K562 (cell line): ENCODE results near the gene RHBDD1. TPM values are rescaled to one million over a fixed set of nuclear protein-coding genes. Genes with fewer than 3 reads are reported as not detected.

Experiments
- ARID2 ChIP-seq: fragments of 450-650 bp; IDR thresholded peaks from 2 replicates; pipeline ENCODE4 v1.6.1; 2017; ENCODE audit warnings: antibody characterized with exemption, mild to moderate bottlenecking
- COPS2 ChIP-seq: fragments of 450-650 bp; conservative IDR thresholded peaks from 2 replicates; pipeline ENCODE4 v1.6.1; 2016; ENCODE audit warnings: mild to moderate bottlenecking, moderate library complexity
- DDX20 ChIP-seq: fragments of 450-650 bp; IDR thresholded peaks from 2 replicates; pipeline ENCODE4 v1.6.1; 2016; ENCODE audit warnings: missing genetic modification characterization, low read depth, mild to moderate bottlenecking, missing compliant biosample characterization, moderate library complexity
- ELF1 ChIP-seq: fragments of 200-800 bp; sonication (Bioruptor generic); IDR thresholded peaks from 2 replicates; pipeline ENCODE4 v1.6.1; 2016; ENCODE audit warnings: missing genetic modification characterization, missing compliant biosample characterization
- ESRRA ChIP-seq: fragments of 450-650 bp; IDR thresholded peaks from 2 replicates; pipeline ENCODE4 v1.6.1; 2014; ENCODE audit warnings: low read depth, mild to moderate bottlenecking, moderate library complexity, borderline replicate concordance
- FOSL1 ChIP-seq: fragments of 200-800 bp; sonication (Bioruptor generic); conservative IDR thresholded peaks from 2 replicates; pipeline ENCODE4 v1.6.1; 2016; ENCODE audit warnings: missing genetic modification characterization, missing compliant biosample characterization
- GATAD2A ChIP-seq: fragments of 450-650 bp; IDR thresholded peaks from 2 replicates; pipeline ENCODE4 v1.6.1; 2017
- GTF2E2 ChIP-seq: fragments of 200-800 bp; sonication (Bioruptor generic); IDR thresholded peaks from 2 replicates; pipeline ENCODE4 v1.6.1; 2016; ENCODE audit warnings: missing genetic modification characterization, missing compliant biosample characterization
- HNRNPK ChIP-seq: fragments of 200-400 bp; formaldehyde crosslinking; IDR thresholded peaks from one replicate; pipeline ENCODE4 v1.6.1; 2018; ENCODE audit warnings: mild to moderate bottlenecking, low read depth, low read length; ENCODE audit not compliant: poor library complexity, severe bottlenecking
- KDM1A ChIP-seq, 2 experiments: fragments of 450-650 bp; IDR thresholded peaks; 2 replicates each; pipeline ENCODE4 v1.6.1; 2016; ENCODE audit warnings: mild to moderate bottlenecking in 2 of 2
- L3MBTL2 ChIP-seq: fragments of 450-650 bp; IDR thresholded peaks from 2 replicates; pipeline ENCODE4 v1.6.1; 2016; ENCODE audit warnings: mild to moderate bottlenecking, moderate library complexity
- LEF1 ChIP-seq: fragments of 450-650 bp; IDR thresholded peaks from 2 replicates; pipeline ENCODE4 v1.6.1; 2016; ENCODE audit warnings: mild to moderate bottlenecking
- NR2C2 ChIP-seq, 2 experiments: fragments of 200-800 bp in 1 of 2; sonication (Bioruptor generic) in 1 of 2; sonication (generic) in 1 of 2; formaldehyde crosslinking in 1 of 2; IDR thresholded peaks; 2 replicates each; pipeline versions ENCODE4 v1.6.1 to v1.8.0; 2016 to 2022; ENCODE audit warnings: mild to moderate bottlenecking in 1 of 2, missing compliant biosample characterization in 1 of 2, missing genetic modification characterization in 1 of 2, missing genetic modification reagents in 1 of 2
- PML ChIP-seq: IDR thresholded peaks from 2 replicates; pipeline ENCODE4 v1.6.1; 2012; ENCODE audit warnings: low read length, inconsistent platforms
- RAD51 ChIP-seq: fragments of 450-650 bp; IDR thresholded peaks from 2 replicates; pipeline ENCODE4 v1.7.1; 2016; ENCODE audit warnings: low read depth, mild to moderate bottlenecking, borderline replicate concordance
- TBL1XR1 ChIP-seq, 2 experiments: IDR thresholded peaks; 2 replicates each; pipeline ENCODE4 v1.6.1; 2012; ENCODE audit warnings: improper control_type of control experiment in 2 of 2, low read length in 2 of 2, mild to moderate bottlenecking in 1 of 2
- WHSC1 ChIP-seq: IDR thresholded peaks from one replicate; pipeline ENCODE4 v1.6.1; 2012; ENCODE audit warnings: low read length, control low read depth, inconsistent platforms
- ZFX ChIP-seq: sonication (generic); formaldehyde crosslinking; IDR thresholded peaks from 2 replicates; pipeline ENCODE4 v1.8.0; 2022; ENCODE audit warnings: mild to moderate bottlenecking, missing genetic modification reagents, moderate library complexity
- ZNF766 ChIP-seq: fragments of 200-800 bp; sonication (Bioruptor generic); conservative IDR thresholded peaks from 2 replicates; pipeline ENCODE4 v1.6.1; 2016; ENCODE audit warnings: missing genetic modification characterization, missing compliant biosample characterization
- ZNF830 ChIP-seq: fragments of 250-450 bp; sonication (Bioruptor Pico); IDR thresholded peaks from 2 replicates; pipeline ENCODE4 v1.5.0; 2021; ENCODE audit warnings: mild to moderate bottlenecking
- polyA plus RNA-seq, 8 experiments: library from polyadenylated mRNA; depleted of rRNA in 4 of 8; stranded (reverse) in 5 of 8; unstranded in 3 of 8; fragments of >200 nt; fragmentation: Nextera tagmentation in 2 of 8; fragmentation: Illumina TruSeq in 1 of 8; extraction: Ambion mirVana in 2 of 8; extraction: Trizol in 1 of 8; gene quantifications; 2 replicates each; pipeline versions ENCODE4 v1.2.1 to v1.2.3, GENCODE V29; 2011 to 2014; ENCODE audit warnings: inconsistent platforms in 1 of 8, missing spikeins in 1 of 8
- total RNA-seq, 7 experiments: library from RNA; depleted of rRNA in 6 of 7; stranded (reverse); fragments of >200 nt in 6 of 7; fragmentation: Illumina TruSeq in 2 of 7; extraction: Trizol in 2 of 7; gene quantifications; 2 replicates each; pipeline versions ENCODE4 v1.2.1 to v1.2.3, GENCODE V29; 2011 to 2021; ENCODE audit warnings: low replicate concordance in 1 of 7
- TF ChIP-seq, protein P1 (sequence below): sonication (generic); IDR thresholded peaks from 2 replicates; pipeline ENCODE4 v1.6.1; 2016
- TF ChIP-seq, protein P2 (sequence below): fragments of 250-450 bp; sonication (Bioruptor Pico); IDR thresholded peaks from 2 replicates; pipeline ENCODE4 v1.4.0; 2020; ENCODE audit warnings: mild to moderate bottlenecking, moderate library complexity, borderline replicate concordance
- TF ChIP-seq, protein P3 (sequence below), 2 experiments: fragments of 450-650 bp; conservative IDR thresholded peaks; 2 replicates each; pipeline ENCODE4 v1.6.1; 2017; ENCODE audit warnings: mild to moderate bottlenecking in 2 of 2, moderate library complexity in 2 of 2

RHBDD1 gene
- total and polyA plus RNA-seq, 9 of the 15 experiments (the other 6 are each of a cell fraction or from before 2014, with no cell fraction given) = 4.8 to 34.8 (median 15.6) TPM

DNA sequence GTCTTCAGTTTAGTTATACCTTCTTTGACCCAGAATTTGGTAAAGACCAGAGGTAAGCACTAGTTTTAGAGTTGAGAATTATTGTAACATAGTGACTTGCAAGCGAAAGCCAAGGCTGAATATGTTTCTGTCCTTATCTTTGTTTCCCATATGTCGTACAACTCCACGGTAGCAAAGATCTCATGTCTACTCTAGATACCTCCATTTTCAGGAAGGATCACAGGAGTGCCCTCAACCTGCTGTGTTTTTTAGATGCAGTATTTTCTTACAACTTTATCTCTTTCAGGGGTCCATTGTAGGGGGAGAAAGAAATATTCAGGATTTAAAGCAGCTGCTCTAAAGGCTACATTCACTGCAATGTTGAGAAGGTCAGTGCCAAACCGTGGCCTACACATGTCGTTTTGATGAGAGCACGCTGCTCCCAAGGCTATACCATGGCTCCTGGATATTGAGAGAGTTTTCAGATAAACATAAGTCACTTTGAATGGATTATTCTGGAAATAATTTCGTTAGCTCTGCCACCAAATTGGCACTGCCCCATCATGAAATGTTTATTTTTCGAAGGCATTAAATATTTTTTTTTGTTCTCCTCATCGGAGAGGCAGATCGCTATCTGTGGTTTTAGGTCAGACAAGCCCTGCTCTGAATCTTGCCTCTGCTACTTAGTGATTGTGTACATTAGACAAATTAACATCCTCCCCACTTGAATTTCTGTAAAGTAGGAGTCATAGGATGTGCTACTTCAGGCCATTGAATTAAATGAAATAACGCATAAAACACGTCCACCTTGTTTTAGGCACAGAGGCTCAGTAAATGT lies 2.1 kb downstream of the RHBDD1 start (continued):
- TF ChIP-seq GTF2E2 (no peak), GATAD2A (no peak), DDX20 (tag) (no peak), KDM1A (IDR thresholded peaks at IDR 0.05) (peak; percentile 38 to 46; a peak in 1 of 4 replicates), ZNF830 (CRISPR knock-in tag) (no peak), PML (peak; percentile 35; the same call in 1 of the 2 replicates), ESRRA (peak; percentile 68; the same call in 1 of the 2 replicates), L3MBTL2 (peak; percentile 79), LEF1 (peak; percentile 39), TBL1XR1 (IDR thresholded peaks at IDR 0.05; ENCODE audit: low read length in 2 of 2) (0 out of 4 replicates have a peak, but pooled peaks of 1 of the 2 experiments have one; percentile 14), HNRNPK (no peak), FOSL1 (tag) (peak; percentile 26; the same call in 1 of the 2 replicates), RAD51 (no peak), COPS2 (no peak), WHSC1 (no peak), ZFX (CRISPR knock-in tag) (peak; percentile 62), ARID2 (no peak), NR2C2 (CRISPR knock-in tag; IDR thresholded peaks at IDR 0.05) (no peak), NR2C2 (tag; IDR thresholded peaks at IDR 0.05) (peak; percentile 13; the same call in 1 of the 2 replicates), ELF1 (no peak), ZNF766 (CRISPR knock-in tag) (0 out of 2 replicates have a peak, but pooled peaks have one; percentile 24)
- TF ChIP-seq, protein P1, sequence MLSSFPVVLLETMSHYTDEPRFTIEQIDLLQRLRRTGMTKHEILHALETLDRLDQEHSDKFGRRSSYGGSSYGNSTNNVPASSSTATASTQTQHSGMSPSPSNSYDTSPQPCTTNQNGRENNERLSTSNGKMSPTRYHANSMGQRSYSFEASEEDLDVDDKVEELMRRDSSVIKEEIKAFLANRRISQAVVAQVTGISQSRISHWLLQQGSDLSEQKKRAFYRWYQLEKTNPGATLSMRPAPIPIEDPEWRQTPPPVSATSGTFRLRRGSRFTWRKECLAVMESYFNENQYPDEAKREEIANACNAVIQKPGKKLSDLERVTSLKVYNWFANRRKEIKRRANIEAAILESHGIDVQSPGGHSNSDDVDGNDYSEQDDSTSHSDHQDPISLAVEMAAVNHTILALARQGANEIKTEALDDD = peak; percentile 59; the same call in 1 of the 2 replicates
- TF ChIP-seq, protein P2, sequence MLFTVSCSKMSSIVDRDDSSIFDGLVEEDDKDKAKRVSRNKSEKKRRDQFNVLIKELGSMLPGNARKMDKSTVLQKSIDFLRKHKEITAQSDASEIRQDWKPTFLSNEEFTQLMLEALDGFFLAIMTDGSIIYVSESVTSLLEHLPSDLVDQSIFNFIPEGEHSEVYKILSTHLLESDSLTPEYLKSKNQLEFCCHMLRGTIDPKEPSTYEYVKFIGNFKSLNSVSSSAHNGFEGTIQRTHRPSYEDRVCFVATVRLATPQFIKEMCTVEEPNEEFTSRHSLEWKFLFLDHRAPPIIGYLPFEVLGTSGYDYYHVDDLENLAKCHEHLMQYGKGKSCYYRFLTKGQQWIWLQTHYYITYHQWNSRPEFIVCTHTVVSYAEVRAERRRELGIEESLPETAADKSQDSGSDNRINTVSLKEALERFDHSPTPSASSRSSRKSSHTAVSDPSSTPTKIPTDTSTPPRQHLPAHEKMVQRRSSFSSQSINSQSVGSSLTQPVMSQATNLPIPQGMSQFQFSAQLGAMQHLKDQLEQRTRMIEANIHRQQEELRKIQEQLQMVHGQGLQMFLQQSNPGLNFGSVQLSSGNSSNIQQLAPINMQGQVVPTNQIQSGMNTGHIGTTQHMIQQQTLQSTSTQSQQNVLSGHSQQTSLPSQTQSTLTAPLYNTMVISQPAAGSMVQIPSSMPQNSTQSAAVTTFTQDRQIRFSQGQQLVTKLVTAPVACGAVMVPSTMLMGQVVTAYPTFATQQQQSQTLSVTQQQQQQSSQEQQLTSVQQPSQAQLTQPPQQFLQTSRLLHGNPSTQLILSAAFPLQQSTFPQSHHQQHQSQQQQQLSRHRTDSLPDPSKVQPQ (CRISPR knock-in tag) = no peak
- TF ChIP-seq, protein P3, sequence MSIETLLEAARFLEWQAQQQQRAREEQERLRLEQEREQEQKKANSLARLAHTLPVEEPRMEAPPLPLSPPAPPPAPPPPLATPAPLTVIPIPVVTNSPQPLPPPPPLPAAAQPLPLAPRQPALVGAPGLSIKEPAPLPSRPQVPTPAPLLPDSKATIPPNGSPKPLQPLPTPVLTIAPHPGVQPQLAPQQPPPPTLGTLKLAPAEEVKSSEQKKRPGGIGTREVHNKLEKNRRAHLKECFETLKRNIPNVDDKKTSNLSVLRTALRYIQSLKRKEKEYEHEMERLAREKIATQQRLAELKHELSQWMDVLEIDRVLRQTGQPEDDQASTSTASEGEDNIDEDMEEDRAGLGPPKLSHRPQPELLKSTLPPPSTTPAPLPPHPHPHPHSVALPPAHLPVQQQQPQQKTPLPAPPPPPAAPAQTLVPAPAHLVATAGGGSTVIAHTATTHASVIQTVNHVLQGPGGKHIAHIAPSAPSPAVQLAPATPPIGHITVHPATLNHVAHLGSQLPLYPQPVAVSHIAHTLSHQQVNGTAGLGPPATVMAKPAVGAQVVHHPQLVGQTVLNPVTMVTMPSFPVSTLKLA (conservative IDR thresholded peaks at IDR 0.05) = peak; percentile 32 to 36; a peak in 2 of 4 replicates
